Activated effector memory CD4-positive, alpha-beta T cell treated with anti-CD3 and anti-CD28 coated beads, Interleukin-2, amount 50 U/mL, for 16 hours (primary cell): ENCODE results near the gene FIBP.
A peak's percentile ranks its signal among the peaks of the same experiment; 100 is the strongest.
"Not testable (repeated sequence)": the region's sequence is repeated elsewhere in the genome, so short reads cannot be mapped to it uniquely, and the experiment has no call there.

Source experiments
- DNase-seq: peaks from one replicate; pipeline ENCODE4 v3.0.0-alpha.2; 2020

FIBP gene

GRCh38 chr11:65857853-65858680, 30.2 kb downstream of the FIBP start, which contains the start of gene CFL1:
CFL1 (minus strand) TSS chr11:65858180; CDS start chr11:65858099, 81 bp downstream.
- DNase-seq, result peak; percentile 99

- DNase-seq, result peak; percentile 87
These were observed 30.8 kb downstream of the FIBP start for GRCh38 chr11:65857500-65857852.

GRCh38 chr11:65856689-65857499, 31.4 kb downstream of the FIBP start:
- peak; percentile 95 for DNase-seq

- DNase-seq, result peak; percentile 56
These were observed 32.3 kb downstream of the FIBP start for GRCh38 chr11:65855927-65856363.

- peak; percentile 61 for DNase-seq
These were observed 33.1 kb downstream of the FIBP start for GRCh38 chr11:65854852-65855837.

- DNase-seq, result peak; percentile 43
These were observed 34.1 kb downstream of the FIBP start for GRCh38 chr11:65854161-65854592.

GRCh38 chr11:65853246-65853979, 34.9 kb downstream of the FIBP start:
- peak; percentile 58 for DNase-seq

- peak; percentile 55 for DNase-seq
These were observed 35.6 kb downstream of the FIBP start for GRCh38 chr11:65852508-65853245.

GRCh38 chr11:65851811-65852507, 36.3 kb downstream of the FIBP start:
- no peak for DNase-seq

- no peak for DNase-seq
These were observed 37.1 kb downstream of the FIBP start for GRCh38 chr11:65851083-65851579.

GRCh38 chr11:65850217-65851082, 37.8 kb downstream of the FIBP start:
- no peak for DNase-seq

- DNase-seq, result no peak
These were observed 38.5 kb downstream of the FIBP start for GRCh38 chr11:65849771-65850216.

- DNase-seq, result no peak
These were observed 38.9 kb downstream of the FIBP start for GRCh38 chr11:65849366-65849765.

- DNase-seq, result not testable (repeated sequence)
These were observed 39.6 kb downstream of the FIBP start for GRCh38 chr11:65848693-65849092.

GRCh38 chr11:65847746-65848145, 40.5 kb downstream of the FIBP start:
- no peak for DNase-seq

GRCh38 chr11:65844231-65844872, 43.9 kb downstream of the FIBP start:
- DNase-seq, result no peak

GRCh38 chr11:65843811-65844210, 44.5 kb downstream of the FIBP start:
- DNase-seq, result no peak

- DNase-seq, result no peak
These were observed 46.1 kb downstream of the FIBP start for GRCh38 chr11:65842144-65842543.

GRCh38 chr11:65834202-65834601, 54.1 kb downstream of the FIBP start:
- DNase-seq, result no peak
